Stimulated activated CD8-positive, alpha-beta memory T cell treated with anti-CD3 and anti-CD28 coated beads, Interleukin-12 subunit alpha, Interleukin-12 subunit beta, amount 100 ng/mL, for 4 hours (primary cell): ENCODE measurements around the gene FNDC3B.

ENCODE experiments used
- DNase-seq: peaks from one replicate; pipeline ENCODE4 v3.0.0-alpha.2; 2020; ENCODE audit warnings: low read depth

The FNDC3B gene

GRCh38 chr3:172189987-172190603, 150.7 kb downstream of the FNDC3B start:
- DNase-seq, result no peak

- no peak for DNase-seq
Observed at GRCh38 chr3:172190980-172191379, 151.6 kb downstream of the FNDC3B start.

- no peak for DNase-seq
Observed at GRCh38 chr3:172191629-172192028, 152.3 kb downstream of the FNDC3B start.

GRCh38 chr3:172192830-172193415, 153.5 kb downstream of the FNDC3B start:
- DNase-seq, result no peak

GRCh38 chr3:172193436-172193835, 154.1 kb downstream of the FNDC3B start:
- DNase-seq, result no peak

GRCh38 chr3:172194702-172195406, 155.5 kb downstream of the FNDC3B start:
- DNase-seq, result no peak

- no peak for DNase-seq
Observed at GRCh38 chr3:172195407-172195754, 156.0 kb downstream of the FNDC3B start.

GRCh38 chr3:172197344-172197743, 158.0 kb downstream of the FNDC3B start:
- DNase-seq, result no peak

GRCh38 chr3:172198428-172198827, 159.1 kb downstream of the FNDC3B start:
- no peak for DNase-seq

- DNase-seq, result no peak
Observed at GRCh38 chr3:172199850-172200369, 160.5 kb downstream of the FNDC3B start.

- DNase-seq, result no peak
Observed at GRCh38 chr3:172201136-172201869, 161.9 kb downstream of the FNDC3B start.

- no peak for DNase-seq
Observed at GRCh38 chr3:172201870-172202236, 162.5 kb downstream of the FNDC3B start.

- DNase-seq, result no peak
Observed at GRCh38 chr3:172202797-172203196, 163.4 kb downstream of the FNDC3B start.

GRCh38 chr3:172203522-172204258, 164.3 kb downstream of the FNDC3B start:
- no peak for DNase-seq

- DNase-seq, result no peak
Observed at GRCh38 chr3:172204716-172205115, 165.3 kb downstream of the FNDC3B start.

- no peak for DNase-seq
Observed at GRCh38 chr3:172208586-172209332, 169.4 kb downstream of the FNDC3B start.

GRCh38 chr3:172209333-172210321, 170.2 kb downstream of the FNDC3B start:
- DNase-seq, result no peak

GRCh38 chr3:172210355-172210754, 171.0 kb downstream of the FNDC3B start:
- no peak for DNase-seq

- no peak for DNase-seq
Observed at GRCh38 chr3:172211123-172211522, 171.7 kb downstream of the FNDC3B start.

- no peak for DNase-seq
Observed at GRCh38 chr3:172213200-172213599, 173.8 kb downstream of the FNDC3B start.
